Measurements from ENCODE around the gene MSMP.

Gene MSMP

GRCh38 chr9:35754264-35754663 is at the start of gene MSMP:
TSS of gene MSMP (minus strand) at chr9:35754276. CDS start at chr9:35754129, 147 bp downstream.
- no peak for DNase-seq

- no peak for DNase-seq
Observed at GRCh38 chr9:35801328-35802128, 47.5 kb upstream of the MSMP start.

GRCh38 chr9:35800530-35800929 is 46.5 kb upstream of the MSMP start:
- no peak for DNase-seq

GRCh38 chr9:35798658-35799374 is 44.7 kb upstream of the MSMP start:
- DNase-seq: peak; percentile 61

- DNase-seq: no peak
Observed at GRCh38 chr9:35797311-35798109, 43.4 kb upstream of the MSMP start.

GRCh38 chr9:35795695-35796094 is 41.6 kb upstream of the MSMP start:
- DNase-seq: no peak

GRCh38 chr9:35793461-35793860 is 39.4 kb upstream of the MSMP start:
- no peak for DNase-seq

- DNase-seq: no peak
Observed at GRCh38 chr9:35792826-35793225, 38.8 kb upstream of the MSMP start.

- DNase-seq: no peak
Observed at GRCh38 chr9:35792024-35792813, 38.1 kb upstream of the MSMP start.

GRCh38 chr9:35791297-35791921 is 37.3 kb upstream of the MSMP start, which contains the start of gene NPR2:
TSS of gene NPR2 (plus strand) at chr9:35791591. CDS start at chr9:35792409, 818 bp downstream.
- no peak for DNase-seq

GRCh38 chr9:35790385-35791296 is 36.6 kb upstream of the MSMP start:
- peak; percentile 76 for DNase-seq

- DNase-seq: no peak
Observed at GRCh38 chr9:35790025-35790384, 35.9 kb upstream of the MSMP start.

GRCh38 chr9:35789541-35789940 is 35.5 kb upstream of the MSMP start:
- no peak for DNase-seq

GRCh38 chr9:35783418-35783817 is 29.3 kb upstream of the MSMP start:
- DNase-seq: no peak

GRCh38 chr9:35781066-35781465 is 27.0 kb upstream of the MSMP start:
- DNase-seq: no peak

GRCh38 chr9:35778496-35778895 is 24.4 kb upstream of the MSMP start:
- no peak for DNase-seq

- no peak for DNase-seq
Observed at GRCh38 chr9:35776018-35776417, 21.9 kb upstream of the MSMP start.

GRCh38 chr9:35774907-35775635 is 21.0 kb upstream of the MSMP start:
- DNase-seq: no peak

GRCh38 chr9:35771943-35772342 is 17.9 kb upstream of the MSMP start:
- DNase-seq: no peak

GRCh38 chr9:35771534-35771933 is 17.5 kb upstream of the MSMP start:
- DNase-seq: no peak

Data from activated CD8-positive, alpha-beta memory T cell treated with anti-CD3 and anti-CD28 coated beads for 24 hours (primary cell).